Measurements from ENCODE around the gene BLCAP.
"Not testable (repeated sequence)": the region's sequence is repeated elsewhere in the genome, so short reads cannot be mapped to it uniquely, and the experiment has no call there.

BLCAP gene

GRCh38 chr20:37556538-37556937 is 28.9 kb upstream of the BLCAP start:
- DNase-seq: no peak

DNA sequence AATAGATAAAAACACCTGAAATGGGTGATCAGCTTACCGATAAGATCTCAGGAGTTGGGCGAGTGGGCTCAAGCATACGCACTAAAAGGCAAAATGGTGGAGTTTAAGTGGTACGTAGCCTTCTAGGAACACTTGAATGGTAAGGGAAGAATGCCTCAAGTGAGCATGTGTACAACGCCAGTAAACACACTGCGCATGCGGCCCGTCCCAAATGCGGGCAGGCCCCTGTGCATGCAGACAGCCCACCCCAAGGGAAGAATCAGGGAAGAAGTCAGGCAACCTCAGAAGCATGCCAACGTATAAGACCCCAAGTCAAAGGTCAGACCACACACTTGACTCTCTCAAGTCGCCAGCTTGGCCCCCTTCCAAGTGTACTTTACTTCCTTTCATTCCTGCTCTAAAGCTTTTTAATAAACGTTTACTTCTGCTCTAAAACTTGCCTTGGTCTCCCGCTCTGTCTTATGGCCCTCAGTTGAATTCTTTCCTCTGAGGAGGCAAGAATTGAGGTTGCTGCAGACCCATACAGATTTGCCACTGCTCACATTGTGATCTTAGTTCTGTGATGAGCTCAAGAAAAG is 27.1 kb upstream of the BLCAP start:
- not testable (repeated sequence) for DNase-seq

DNA sequence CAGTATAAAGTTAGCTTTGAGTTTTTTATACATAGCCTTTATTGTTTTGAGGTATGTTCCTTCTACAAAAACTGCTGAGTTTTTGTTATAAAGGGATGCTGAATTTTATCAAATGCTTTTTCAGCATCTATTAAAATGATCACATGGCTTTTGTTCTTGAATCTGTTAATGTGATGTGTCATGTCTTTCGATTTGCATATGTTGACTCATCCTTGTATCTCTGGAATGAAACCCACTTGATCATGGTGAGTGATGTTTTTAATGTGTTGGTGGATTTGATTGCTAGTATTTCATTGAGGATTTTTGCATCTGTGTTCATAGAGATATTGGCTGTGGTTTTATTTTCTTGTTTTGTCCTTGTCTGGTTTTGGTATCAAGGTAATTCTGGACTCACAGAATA is 24.7 kb upstream of the BLCAP start:
- DNase-seq: no peak

DNA sequence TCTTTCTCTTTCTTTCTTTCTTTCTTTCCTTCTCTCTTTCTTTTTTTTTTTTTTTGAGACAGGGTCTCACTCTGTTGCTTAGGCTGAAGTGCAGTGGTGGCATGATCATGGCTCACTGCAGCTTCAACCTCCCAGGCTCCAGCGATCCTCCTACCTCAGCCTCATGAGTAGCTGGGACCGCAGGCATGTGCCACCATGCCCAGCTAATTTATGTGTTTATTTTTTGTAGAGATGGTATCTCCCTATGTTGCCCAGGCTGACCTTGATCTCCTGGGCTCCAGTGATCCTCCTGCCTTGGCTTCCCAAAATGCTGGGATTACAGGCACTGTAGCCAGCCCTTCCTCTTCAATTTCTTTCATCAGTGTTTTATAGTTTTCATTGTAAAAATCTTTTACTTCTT is 24.0 kb upstream of the BLCAP start:
- DNase-seq: not testable (repeated sequence)

GRCh38 chr20:37550101-37550920 is 22.6 kb upstream of the BLCAP start:
- not testable (repeated sequence) for DNase-seq

DNA sequence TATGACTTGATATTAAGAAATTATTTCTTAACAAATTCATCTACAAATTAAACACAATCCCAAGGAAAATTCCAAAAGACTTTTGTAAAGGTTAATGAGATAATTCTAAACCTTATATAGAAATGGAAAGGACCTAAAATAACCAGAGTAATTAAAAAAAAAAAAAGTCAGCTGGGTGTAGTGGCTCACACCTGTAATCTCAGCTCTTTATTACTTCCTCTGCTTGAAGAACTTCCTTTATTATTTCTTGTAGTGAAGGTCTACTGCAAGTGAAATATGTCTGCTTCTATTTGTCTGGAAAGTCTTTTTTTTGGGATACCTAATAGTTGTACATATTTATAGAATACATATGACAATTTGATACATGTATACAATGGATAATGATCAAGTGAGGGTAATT is 20.2 kb upstream of the BLCAP start:
- no peak for DNase-seq

GRCh38 chr20:37545516-37545915 is 17.8 kb upstream of the BLCAP start:
- no peak for DNase-seq

- no peak for DNase-seq
Measured at GRCh38 chr20:37544386-37544785, 16.7 kb upstream of the BLCAP start.

DNA sequence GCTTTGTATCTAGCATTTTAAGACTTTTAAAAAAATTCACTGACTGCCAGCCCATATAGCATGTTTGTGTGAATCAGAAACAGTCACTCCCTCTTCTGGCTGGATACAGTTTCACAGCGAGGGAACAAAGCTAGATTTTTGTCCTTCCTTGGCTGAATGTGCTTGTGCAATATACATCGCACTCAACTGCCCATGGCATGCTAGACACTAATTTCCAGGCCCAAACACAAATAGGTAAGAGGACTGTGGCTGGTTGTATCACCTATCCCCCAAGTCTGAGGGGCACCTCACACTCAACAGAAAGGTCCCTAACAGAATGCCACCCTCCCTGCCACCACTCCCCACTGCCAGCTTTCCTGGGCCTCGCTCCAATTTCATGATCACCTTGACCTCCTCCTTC is 16.2 kb upstream of the BLCAP start:
- DNase-seq: peak in 1 of 2 donors; percentile 5

GRCh38 chr20:37542281-37542680 is 14.6 kb upstream of the BLCAP start:
- no peak for DNase-seq

DNA sequence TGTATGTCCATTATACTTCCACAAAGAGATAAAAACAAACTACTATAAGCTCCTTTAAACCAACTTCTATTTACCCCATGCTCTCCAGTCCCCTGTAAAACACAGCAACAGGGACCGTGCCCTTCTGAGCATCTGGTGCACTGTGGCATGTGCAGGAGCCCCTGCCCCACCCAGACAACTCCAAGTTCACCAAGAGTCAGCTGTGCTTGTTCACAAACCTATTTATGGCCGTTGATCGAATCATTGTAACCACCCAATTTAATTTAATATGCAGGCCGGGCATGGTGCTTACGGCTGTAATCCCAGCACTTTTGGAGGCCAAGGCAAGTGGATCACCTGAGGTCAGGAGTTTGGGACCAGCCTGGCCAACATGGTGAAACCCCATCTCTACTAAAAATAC is 13.7 kb upstream of the BLCAP start:
- DNase-seq: no peak

DNA sequence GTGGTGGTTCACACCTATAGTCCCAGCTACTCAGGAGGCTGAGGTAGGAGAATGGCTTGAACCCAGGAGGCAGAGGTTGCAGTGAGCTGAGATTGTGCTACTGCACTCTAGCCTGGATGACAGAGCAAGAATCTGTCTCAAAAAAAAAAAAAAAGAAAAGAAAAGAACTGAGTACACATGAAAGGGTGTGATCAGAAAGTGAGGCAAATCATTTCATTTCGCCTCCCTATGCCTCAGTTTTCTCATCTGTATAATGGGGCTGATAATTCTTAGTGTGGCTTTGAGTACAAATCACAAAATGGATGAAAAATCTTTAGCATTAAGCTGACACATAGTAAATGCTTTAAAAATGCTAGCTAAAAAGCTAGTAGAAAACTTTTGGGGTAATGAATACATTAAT is 13.2 kb upstream of the BLCAP start:
- not testable (repeated sequence) for DNase-seq

- DNase-seq: no peak
Measured at GRCh38 chr20:37540001-37540400, 12.3 kb upstream of the BLCAP start.

- DNase-seq: no peak
Measured at GRCh38 chr20:37539424-37539823, 11.7 kb upstream of the BLCAP start.

- DNase-seq: no peak
Measured at GRCh38 chr20:37538003-37538402, 10.3 kb upstream of the BLCAP start.

DNA sequence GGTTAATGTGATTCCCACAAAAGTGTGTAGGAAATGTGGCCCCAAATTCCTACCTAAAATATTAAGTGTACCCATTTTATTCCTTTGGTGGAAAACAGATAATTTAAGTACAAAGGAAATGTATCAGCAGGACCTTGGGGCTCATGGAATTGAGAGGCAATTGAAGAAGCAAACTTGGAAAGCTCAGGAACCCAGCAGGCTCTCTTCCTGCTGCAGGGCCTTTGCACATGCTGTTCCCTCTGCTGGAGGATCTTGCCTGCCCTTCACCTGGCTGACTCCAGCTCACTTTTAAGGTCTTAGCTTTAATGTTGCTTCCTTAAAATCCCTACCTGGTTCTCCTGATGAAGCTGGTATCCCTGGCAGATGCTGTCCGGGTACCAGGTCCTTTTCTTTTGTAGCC is 9.8 kb upstream of the BLCAP start:
- no peak for DNase-seq

- no peak for DNase-seq
Measured at GRCh38 chr20:37535443-37536132, 7.9 kb upstream of the BLCAP start.

DNA sequence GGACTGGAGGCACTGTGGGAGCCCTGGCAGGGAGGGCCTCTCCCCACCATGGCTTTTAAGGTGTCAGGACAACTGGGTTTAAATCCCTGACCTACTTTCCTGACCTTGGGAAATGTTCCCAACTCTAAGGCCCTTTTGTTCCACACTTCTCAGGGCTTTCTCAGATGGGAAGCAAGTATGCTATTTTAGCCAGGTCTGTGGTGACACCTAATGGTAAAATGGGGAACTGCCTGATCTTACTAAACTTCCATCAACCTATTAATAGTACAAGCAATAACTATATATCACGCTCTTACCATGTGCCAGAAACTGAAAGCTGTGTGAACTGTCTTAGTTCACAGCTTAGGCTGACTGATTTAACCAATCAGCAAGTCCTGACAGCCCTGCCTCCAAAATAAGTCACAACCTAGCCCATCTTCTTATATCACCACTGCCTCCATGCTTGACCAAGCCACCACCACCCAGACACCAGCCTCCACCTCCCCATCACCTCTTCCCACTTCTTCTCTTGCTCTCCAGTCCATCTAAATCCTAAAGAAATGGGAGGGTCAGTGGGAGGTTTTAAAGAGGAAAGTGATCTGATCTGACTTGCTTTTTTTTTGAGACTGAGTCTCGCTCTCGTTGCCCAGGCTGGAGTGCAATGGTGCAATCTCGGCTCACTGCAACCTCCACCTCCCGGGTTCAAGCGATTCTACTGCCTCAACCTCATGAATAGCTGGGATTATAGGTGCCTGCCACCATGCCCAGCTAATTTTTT is 6.9 kb upstream of the BLCAP start:
- DNase-seq: peak; percentile 39 to 80

DNA sequence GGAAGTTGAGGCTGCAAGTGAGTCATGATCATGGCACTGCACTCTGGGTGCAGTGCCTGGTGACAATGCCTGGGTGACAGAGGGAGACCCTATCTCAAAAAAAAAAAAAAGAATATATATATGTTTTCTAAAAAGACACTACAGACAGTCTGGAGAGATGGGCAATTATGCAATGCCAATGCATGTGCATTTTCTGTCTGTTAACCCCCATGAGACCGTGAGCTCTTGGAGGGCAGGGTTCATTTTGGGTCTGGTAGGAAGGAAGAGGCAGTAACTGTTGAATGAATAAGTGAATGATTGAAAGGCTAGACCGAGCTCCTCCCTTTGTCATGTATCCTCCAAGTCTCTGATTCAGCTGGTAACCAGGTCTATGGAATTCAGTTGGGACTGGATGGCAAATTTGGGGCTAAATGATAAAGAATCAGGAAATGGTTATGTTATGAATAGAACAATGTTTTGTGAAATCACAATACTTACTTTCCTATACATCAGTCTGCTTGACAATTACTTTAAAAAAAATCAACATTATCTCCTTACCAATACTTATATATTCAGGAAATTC is 5.6 kb upstream of the BLCAP start:
- DNase-seq: no peak

DNA sequence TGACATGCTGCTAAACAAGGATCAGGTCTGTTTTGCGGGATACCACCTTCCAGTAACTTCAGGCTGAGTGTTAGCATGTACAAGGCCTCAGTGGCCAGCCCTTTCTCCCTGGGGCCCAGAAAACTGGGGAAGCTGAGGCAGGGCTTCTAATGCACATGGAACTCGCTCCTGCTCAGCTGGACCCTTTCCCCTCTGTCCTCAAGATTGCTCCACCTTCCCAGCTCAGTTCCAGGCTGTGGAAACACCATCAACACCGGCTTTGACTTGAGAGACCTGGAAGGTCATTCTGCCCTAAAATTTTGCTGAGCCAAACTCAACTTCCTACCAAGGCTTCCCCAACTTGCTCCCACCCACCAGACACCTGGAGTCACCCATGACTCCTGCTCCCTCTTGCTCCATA is 4.2 kb upstream of the BLCAP start:
- no peak for DNase-seq

- no peak for DNase-seq
Measured at GRCh38 chr20:37530696-37531095, 3.0 kb upstream of the BLCAP start.

DNA sequence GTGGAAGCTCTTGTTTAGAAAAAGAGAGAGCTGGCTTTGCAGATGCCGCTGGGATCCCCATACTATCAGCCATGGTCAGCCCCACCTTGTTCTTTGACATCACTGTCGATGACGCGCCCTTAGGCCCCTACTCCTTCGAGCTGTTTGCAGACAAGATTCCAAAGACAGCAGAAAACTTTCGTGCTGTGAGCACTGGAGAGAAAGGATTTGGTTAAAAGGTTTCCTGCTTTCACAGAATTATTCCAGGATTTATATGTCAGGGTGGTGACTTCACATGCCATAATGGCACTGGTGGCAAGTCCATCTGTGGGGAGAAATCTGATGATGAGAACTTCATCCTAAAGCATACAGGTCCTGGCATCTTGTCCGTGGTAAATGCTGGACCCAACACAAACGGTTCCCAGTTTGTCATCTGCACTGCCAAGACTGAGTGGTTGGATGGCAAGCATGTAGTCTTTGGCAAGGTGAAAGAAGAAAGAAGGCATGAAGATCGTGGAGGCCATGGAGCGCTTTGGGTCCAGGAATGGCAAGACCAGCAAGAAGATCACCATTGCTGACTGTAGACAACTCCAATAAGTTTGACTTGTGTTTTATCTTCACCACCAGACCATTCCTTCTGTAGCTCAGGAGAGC is 2.4 kb upstream of the BLCAP start:
- no peak for DNase-seq

Measured in hippocampal formation (tissue), 2 donors.